Fibroblast of mammary gland (primary cell): ENCODE results near the gene NSD1.

Experiments
- DNase-seq: peaks from one replicate; pipeline ENCODE4 v3.0.0-alpha.2; 2010; ENCODE audit warnings: low read depth
- H3K4me3 ChIP-seq: 2 replicates; pipeline ENCODE4 v1.5.1; 2011; ENCODE audit warnings: low read depth, mild to moderate bottlenecking, low read length, moderate library complexity; ENCODE audit not compliant: control insufficient read depth
- TF ChIP-seq, protein P1 (sequence below): conservative IDR thresholded peaks from 2 replicates; pipeline ENCODE4 v1.5.1; 2011; ENCODE audit warnings: low read depth, low read length, inconsistent platforms; ENCODE audit not compliant: control insufficient read depth, insufficient read depth

NSD1 gene

DNA sequence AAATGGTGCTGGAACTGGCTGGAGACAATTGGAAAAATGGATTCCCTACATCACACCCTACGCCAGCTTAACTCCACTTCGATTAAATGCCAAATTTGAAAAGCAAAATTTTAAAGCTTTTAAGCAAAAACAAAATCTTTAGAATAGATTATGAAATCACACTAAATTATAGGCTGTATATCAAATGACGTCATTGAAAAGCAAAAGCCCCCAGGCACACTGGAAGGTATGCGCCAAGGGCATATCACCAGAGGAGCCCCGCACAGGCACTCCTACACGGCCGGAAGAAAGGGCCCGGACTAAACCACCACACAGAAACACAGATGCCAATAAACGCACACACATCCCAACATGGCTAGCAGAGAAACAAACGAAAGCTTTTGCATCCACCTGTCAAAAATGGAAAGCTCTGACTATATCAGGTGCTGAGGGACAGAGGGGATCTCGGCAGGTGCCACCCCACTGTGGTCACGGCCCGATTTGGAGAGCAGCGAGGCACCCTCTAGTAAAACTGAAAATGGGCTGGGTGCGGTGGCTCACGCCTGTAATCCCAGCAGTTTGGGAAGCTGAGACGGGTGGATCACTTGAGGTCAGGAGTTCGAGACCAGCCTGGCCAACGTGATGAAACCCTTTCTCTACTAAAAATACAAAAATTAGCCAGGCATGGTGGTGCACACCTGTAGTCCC is 195.1 kb downstream of the NSD1 start:
- DNase-seq = no peak
- H3K4me3 ChIP-seq = no peak overlapping the region
- TF ChIP-seq, protein P1, sequence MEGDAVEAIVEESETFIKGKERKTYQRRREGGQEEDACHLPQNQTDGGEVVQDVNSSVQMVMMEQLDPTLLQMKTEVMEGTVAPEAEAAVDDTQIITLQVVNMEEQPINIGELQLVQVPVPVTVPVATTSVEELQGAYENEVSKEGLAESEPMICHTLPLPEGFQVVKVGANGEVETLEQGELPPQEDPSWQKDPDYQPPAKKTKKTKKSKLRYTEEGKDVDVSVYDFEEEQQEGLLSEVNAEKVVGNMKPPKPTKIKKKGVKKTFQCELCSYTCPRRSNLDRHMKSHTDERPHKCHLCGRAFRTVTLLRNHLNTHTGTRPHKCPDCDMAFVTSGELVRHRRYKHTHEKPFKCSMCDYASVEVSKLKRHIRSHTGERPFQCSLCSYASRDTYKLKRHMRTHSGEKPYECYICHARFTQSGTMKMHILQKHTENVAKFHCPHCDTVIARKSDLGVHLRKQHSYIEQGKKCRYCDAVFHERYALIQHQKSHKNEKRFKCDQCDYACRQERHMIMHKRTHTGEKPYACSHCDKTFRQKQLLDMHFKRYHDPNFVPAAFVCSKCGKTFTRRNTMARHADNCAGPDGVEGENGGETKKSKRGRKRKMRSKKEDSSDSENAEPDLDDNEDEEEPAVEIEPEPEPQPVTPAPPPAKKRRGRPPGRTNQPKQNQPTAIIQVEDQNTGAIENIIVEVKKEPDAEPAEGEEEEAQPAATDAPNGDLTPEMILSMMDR = no peak

DNA sequence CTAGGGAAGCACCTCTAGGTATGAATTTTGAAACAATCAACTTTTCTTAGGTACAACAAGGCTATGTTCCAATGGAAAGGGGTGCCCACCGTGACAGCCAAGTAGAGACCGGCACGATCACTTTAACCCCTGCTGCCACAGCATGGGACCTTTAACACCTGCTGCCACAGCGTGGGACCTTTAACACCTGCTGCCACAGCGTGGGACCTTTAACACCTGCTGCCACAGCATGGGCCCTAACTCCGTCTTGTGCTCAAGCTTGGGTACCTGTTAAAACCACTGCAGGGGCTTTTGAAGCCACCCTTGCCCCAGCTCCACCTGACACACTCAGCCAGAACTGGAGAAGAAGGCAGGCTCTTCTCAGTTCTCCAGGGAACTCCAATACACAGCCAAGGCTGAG is 196.3 kb downstream of the NSD1 start:
- H3K4me3 ChIP-seq = no peak overlapping the region
- no peak for DNase-seq
- TF ChIP-seq, protein P1 = no peak

DNA sequence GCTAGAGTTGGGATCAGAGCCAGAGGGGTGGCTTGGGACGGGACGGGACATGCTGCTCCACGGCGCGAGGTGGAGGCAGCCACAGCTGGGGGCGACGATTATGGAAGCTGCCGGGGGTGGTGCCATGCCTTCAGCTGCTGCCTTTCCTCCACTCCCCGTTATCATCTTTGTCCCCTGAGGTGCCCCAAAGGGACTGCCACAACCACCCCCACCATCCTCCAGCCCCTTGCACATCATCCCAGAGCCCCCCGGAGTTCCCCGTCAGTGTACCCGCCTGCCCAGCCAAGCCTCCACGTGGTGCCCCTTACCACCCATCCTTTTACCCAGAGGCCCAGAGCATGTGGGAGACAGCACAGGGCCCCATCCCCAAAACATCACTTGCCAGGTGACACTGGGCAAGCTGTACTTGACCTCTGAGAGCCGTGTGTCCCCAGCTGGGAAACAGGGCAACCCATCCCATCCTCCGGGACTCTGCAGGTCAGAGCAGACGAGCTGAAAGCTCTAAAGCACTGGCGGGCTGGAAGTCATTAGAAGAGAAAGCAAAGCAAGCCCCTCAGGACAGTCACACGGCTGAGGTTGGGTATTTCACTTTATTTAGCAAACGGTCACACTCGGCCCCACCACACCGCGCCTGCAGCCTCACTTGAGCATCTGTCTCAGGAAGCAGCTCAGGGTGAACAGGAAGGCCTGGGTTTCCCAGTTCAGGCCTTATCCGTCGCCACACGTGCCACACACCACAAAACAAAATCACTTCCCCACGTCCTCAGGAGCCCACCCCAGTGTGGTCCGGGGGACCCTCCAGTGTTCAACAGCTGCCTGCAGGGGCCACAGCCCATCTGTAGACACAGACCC is 197.6 kb downstream of the NSD1 start:
- no peak for DNase-seq

DNA sequence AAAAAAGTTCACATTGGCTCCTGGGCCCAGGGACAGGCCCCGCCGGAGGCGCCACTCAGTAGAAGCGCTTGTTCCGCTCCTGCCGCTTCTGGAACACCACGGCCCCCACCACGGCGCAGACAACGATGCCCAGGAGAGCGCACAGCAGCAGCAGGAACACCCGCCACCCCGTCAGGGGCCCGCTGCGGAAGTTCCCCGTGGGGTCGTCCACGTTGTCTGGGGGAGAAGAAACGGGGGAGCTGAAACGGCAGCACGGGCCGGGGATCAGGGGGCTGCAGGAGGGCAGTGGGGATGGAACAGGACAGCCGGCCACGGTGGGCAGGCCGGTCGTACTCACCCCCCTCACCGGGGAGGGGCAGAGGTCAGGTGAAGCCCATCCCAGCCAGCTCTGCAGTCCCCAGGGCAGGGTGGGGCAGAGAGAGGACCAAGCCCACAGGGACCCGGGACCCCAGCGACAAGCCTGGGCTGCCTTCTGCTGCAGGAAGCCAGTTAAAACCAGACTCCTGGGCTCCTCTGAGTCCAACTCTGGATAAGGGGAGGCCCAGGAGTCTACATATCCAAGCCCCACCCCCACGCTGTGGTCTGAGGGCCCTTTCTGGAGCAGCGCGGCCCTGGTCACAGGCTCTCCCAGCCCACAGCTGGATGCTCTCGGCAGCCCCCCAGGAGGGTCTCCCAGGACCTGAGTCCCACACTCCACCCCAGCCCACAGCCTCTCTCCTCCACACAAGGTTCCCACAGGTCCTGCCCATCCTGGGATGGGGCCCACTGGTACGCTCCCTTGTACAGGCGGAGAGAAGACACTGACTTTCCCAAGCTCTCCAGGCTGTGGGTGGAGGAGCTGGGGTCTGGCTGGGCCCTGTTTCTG is 198.7 kb downstream of the NSD1 start:
- no peak for DNase-seq
- H3K4me3 ChIP-seq = no peak overlapping the region
- TF ChIP-seq, protein P1 = no peak

More for the DNA sequence above, 197.6 kb downstream of the NSD1 start:
- TF ChIP-seq, protein P1 = no peak
- no peak overlapping the region for H3K4me3 ChIP-seq

DNA sequence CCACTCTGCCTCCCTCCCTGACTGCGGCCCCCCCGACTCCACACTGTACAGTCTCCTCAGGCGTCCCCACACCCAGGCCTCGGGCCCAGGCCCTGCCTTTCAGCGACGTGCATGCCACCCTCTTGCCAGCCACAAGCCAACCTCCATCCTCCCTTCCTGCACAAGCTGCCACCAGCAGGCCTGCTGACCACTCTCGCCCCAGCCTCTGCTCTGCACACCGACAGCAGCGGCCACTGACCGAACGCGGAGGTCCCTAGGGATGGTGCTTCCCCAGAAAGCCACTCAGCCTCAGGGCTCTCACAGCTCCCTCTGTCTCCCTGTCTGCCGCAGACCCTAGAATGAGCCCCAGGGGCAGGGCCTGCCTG is 199.3 kb downstream of the NSD1 start:
- DNase-seq = no peak
- TF ChIP-seq, protein P1 = no peak
- H3K4me3 ChIP-seq = no peak overlapping the region

DNA sequence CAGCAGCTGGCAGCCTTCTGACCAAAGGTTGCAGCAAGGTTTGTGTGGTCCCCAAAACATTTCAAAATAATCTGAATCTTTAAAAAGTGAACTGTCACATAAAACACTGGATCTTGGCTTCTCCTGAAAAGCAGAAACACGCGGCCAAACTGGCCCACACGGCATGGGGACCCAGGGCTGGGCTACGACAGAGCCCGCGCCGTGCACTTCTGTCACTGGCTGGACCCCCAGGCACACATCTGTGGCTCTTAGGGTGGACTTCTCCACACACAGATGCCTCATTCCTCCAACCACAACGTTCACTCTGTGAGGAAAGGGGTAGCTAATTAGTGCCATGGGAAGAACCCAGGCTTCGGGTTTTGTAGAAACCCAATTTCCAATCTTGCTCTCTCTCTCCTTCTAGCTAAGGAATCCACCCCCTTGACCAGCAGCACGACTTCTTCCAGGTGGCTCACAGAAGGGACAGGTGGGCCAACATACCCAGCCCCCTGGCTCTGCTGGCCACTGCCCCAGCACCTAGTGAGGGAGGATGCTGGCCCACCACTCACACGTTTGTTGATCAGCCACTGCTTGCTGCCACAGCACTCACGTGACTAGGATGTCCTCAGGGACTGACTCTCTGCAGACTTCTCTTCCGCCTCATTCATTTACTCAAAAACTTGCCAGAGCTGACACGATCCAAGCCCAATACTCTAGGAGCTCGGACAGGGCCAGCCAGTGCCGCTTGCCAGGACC is 200.0 kb downstream of the NSD1 start:
- no peak for DNase-seq
- TF ChIP-seq, protein P1 = no peak
- no peak overlapping the region for H3K4me3 ChIP-seq
